GM12865 (cell line): ENCODE data around the gene SLC35D3.
"Not testable (repeated sequence)": the region's sequence is repeated elsewhere in the genome, so short reads cannot be mapped to it uniquely, and the experiment has no call there.

ENCODE experiments used
- DNase-seq: peaks from one replicate; pipeline ENCODE4 v3.0.0; 2010; ENCODE audit warnings: low read depth
- H3K4me3 ChIP-seq: 2 replicates; pipeline ENCODE4 v1.5.1; 2011; ENCODE audit warnings: mild to moderate bottlenecking, low read depth, low read length, control low read depth
- TF ChIP-seq, protein P1 (sequence below): IDR thresholded peaks from 2 replicates; pipeline ENCODE4 v1.5.1; 2011; ENCODE audit warnings: low read length, control low read depth, low read depth, inconsistent platforms; ENCODE audit not compliant: insufficient read depth; ENCODE audit errors: missing control alignments

The SLC35D3 gene

GRCh38 chr6:136956590-136957544 lies 34.8 kb downstream of the SLC35D3 start:
- TF ChIP-seq, protein P1, sequence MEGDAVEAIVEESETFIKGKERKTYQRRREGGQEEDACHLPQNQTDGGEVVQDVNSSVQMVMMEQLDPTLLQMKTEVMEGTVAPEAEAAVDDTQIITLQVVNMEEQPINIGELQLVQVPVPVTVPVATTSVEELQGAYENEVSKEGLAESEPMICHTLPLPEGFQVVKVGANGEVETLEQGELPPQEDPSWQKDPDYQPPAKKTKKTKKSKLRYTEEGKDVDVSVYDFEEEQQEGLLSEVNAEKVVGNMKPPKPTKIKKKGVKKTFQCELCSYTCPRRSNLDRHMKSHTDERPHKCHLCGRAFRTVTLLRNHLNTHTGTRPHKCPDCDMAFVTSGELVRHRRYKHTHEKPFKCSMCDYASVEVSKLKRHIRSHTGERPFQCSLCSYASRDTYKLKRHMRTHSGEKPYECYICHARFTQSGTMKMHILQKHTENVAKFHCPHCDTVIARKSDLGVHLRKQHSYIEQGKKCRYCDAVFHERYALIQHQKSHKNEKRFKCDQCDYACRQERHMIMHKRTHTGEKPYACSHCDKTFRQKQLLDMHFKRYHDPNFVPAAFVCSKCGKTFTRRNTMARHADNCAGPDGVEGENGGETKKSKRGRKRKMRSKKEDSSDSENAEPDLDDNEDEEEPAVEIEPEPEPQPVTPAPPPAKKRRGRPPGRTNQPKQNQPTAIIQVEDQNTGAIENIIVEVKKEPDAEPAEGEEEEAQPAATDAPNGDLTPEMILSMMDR = no peak
- no peak for DNase-seq
- H3K4me3 ChIP-seq = no peak overlapping the region

DNA sequence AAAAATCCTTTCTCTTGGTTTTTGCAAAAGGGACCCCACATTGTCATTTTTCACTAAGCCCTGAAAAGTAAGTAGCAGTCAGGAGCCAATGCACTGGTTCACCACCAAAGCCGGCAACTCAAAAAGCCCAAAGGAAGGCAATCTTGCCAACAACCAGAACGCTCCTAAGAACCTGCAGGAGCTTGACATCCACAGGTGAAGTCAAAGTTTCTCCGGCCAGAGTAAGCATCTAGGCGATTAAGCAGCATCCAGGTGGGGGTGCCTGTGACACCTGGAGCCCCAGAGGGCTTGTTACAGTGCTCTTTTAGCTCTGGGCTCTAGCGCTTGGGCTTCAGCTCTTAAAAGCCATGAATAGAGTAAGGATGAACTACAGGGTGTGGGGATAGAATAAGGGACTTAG lies 36.1 kb downstream of the SLC35D3 start:
- H3K4me3 ChIP-seq = no peak overlapping the region
- TF ChIP-seq, protein P1 = no peak
- DNase-seq = no peak

- no peak for DNase-seq
- TF ChIP-seq, protein P1 = no peak
- H3K4me3 ChIP-seq = no peak overlapping the region
Measured at GRCh38 chr6:136959471-136959891, 37.4 kb downstream of the SLC35D3 start.

DNA sequence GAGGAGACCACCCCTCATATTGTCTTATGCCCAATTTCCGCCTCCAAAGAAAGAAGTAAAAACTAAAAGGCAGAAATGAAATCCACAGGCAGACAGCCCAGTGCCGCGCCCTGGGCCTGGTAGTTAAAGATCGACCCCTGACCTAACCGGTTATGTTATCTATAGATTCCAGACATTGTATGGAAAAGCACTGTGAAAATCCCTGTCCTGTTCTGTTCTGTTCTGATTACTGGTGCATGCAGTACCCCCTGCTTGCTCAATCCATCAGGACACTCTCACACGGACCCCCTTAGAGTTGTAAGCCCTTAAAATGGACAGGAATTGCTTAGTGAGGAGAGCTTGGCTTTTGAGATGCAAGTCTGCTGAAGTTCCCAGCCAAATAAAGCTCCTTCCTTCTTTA lies 37.8 kb downstream of the SLC35D3 start:
- DNase-seq, H3K4me3 ChIP-seq: not testable (repeated sequence)

DNA sequence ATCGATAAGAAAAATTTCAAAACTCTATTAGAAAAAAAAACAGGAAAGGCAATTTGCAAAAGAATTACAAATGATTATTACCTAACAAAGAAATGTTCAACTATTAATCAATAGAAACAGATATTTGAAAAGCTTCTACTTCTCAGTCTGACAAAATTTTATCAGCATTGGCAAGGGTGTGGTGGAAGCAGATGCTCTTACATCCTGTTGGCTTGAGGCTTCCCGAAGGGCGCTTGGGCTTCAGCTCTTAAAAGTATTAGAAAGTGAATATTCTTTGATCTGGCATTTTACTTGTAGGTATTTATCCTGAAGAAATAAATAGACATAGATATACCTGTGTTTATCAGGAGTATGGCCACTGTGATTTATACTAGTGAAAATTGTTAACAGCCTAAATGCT lies 38.7 kb downstream of the SLC35D3 start:
- TF ChIP-seq, protein P1 = no peak
- no peak for DNase-seq
- no peak overlapping the region for H3K4me3 ChIP-seq

GRCh38 chr6:136961848-136962247 lies 39.7 kb downstream of the SLC35D3 start:
- no peak overlapping the region for H3K4me3 ChIP-seq
- no peak for DNase-seq
- TF ChIP-seq, protein P1 = no peak

DNA sequence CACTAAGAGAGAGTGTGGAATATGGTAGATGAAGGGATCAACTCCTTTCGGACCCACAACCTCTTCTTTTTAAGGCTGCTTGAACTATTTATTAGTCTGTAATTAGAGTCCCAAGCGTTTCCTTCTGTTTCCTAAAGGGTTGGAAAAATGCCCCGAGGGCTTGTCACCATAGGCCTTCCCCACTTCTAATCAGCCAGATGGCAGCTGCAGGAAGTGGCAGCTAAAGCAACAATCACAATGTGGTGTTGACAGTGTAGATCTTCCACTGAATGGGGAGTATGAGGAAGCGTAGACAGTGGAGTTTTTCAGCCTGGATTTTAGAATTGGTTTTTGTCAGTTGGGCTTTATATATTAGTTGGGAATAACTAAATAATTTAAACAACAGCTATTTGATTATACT lies 40.6 kb downstream of the SLC35D3 start:
- DNase-seq = no peak
- TF ChIP-seq, protein P1 = no peak
- H3K4me3 ChIP-seq = no peak overlapping the region
